Activated CD8-positive, alpha-beta memory T cell treated with anti-CD3 and anti-CD28 coated beads, Interleukin-2, amount 10 ng/mL, durations not matched to agents 7 days and 5 days (primary cell): ENCODE results near the gene EIPR1. TPM values are rescaled to one million over a fixed set of nuclear protein-coding genes. Genes with fewer than 3 reads are reported as not detected.
A peak's percentile ranks its signal among the peaks of the same experiment; 100 is the strongest.

Source experiments
- ATAC-seq: fragments of 150-1000 bp; cut with Tn5 transposase; one replicate; pipeline ENCODE4 v1.10.0; 2021; ENCODE audit warnings: moderate library complexity
- CTCF ChIA-PET: fragments of 350-600 bp; sonication (Branson Sonifier 250); formaldehyde crosslinking; loops from one replicate; lab custom pipeline; 2021; ENCODE audit warnings: antibody characterized with exemption; lab: Charles Lee
- DNase-seq: peaks from one replicate; pipeline ENCODE4 v3.0.0-alpha.2; 2020
- H3K27ac Mint-ChIP-seq: one replicate; pipeline ENCODE4 v1.8.0; 2021; ENCODE audit warnings: mild to moderate bottlenecking, mixed read lengths
- H3K27me3 Mint-ChIP-seq: one replicate; pipeline ENCODE4 v1.8.0; 2021; ENCODE audit warnings: mixed read lengths
- H3K36me3 Mint-ChIP-seq: one replicate; pipeline ENCODE4 v1.8.0; 2021; ENCODE audit warnings: mild to moderate bottlenecking, mixed read lengths
- H3K4me1 Mint-ChIP-seq: one replicate; pipeline ENCODE4 v1.8.0; 2021; ENCODE audit warnings: mixed read lengths
- H3K4me3 Mint-ChIP-seq: one replicate; pipeline ENCODE4 v1.8.0; 2021; ENCODE audit warnings: mild to moderate bottlenecking, moderate library complexity, mixed read lengths
- H3K9me3 Mint-ChIP-seq: one replicate; pipeline ENCODE4 v1.8.0; 2022; ENCODE audit warnings: low read depth, mixed read lengths
- total RNA-seq, 2 experiments: library from RNA; stranded (reverse); gene quantifications; one replicate each; pipeline ENCODE4 v1.2.3, GENCODE V29; 2021

EIPR1 gene
- total RNA-seq, 2 experiments from 2014 or later: 40.7 to 44.7 TPM

- CTCF ChIA-PET: no interaction called here
- H3K4me1 Mint-ChIP-seq: peaks cover 2% of the 10 kb centered on the region
- no peak overlapping the region for H3K27ac Mint-ChIP-seq
- H3K9me3 Mint-ChIP-seq: no peaks in the 10 kb centered on the region
- H3K36me3 Mint-ChIP-seq: peaks cover 3% of the 10 kb centered on the region
- DNase-seq: no peak
- H3K27me3 Mint-ChIP-seq: no peaks in the 10 kb centered on the region
- no peak overlapping the region for H3K4me3 Mint-ChIP-seq
- no peak for ATAC-seq
Measured at GRCh38 chr2:3263487-3263886, 114.1 kb downstream of the EIPR1 start.

- Mint-ChIP-seq H3K27ac (no peak overlapping the region), H3K36me3 (peaks cover 3% of the 10 kb centered on the region), H3K9me3 (no peaks in the 10 kb centered on the region), H3K4me1 (peaks cover 2% of the 10 kb centered on the region), H3K27me3 (no peaks in the 10 kb centered on the region), H3K4me3 (no peak overlapping the region)
- no peak for ATAC-seq
- DNase-seq: no peak
- CTCF ChIA-PET: interaction anchor here (1.2 kb wide), 1 partner anchor 10 kb away, joined by 4 read pairs; no protein-coding TSS in a partner anchor
Measured at GRCh38 chr2:3262437-3263388, 114.9 kb downstream of the EIPR1 start.

- H3K9me3 Mint-ChIP-seq: no peaks in the 10 kb centered on the region
- H3K4me3 Mint-ChIP-seq: no peak overlapping the region
- peaks cover 6% of the 10 kb centered on the region for H3K36me3 Mint-ChIP-seq
- no peak overlapping the region for H3K27ac Mint-ChIP-seq
- DNase-seq (no peak), ATAC-seq (no peak)
- CTCF ChIA-PET: no interaction called here
- no peaks in the 10 kb centered on the region for H3K27me3 Mint-ChIP-seq
- H3K4me1 Mint-ChIP-seq: peaks cover 2% of the 10 kb centered on the region
Measured at GRCh38 chr2:3261511-3261910, 116.1 kb downstream of the EIPR1 start.

- ATAC-seq: no peak
- no peak for DNase-seq
- H3K9me3 Mint-ChIP-seq: no peaks in the 10 kb centered on the region
- peaks cover 2% of the 10 kb centered on the region for H3K4me1 Mint-ChIP-seq
- no peaks in the 10 kb centered on the region for H3K27me3 Mint-ChIP-seq
- CTCF ChIA-PET: no interaction called here
- peaks cover 6% of the 10 kb centered on the region for H3K36me3 Mint-ChIP-seq
- H3K27ac Mint-ChIP-seq: no peak overlapping the region
- no peak overlapping the region for H3K4me3 Mint-ChIP-seq
Measured at GRCh38 chr2:3260959-3261358, 116.7 kb downstream of the EIPR1 start.

- ATAC-seq: no peak
- no peaks in the 10 kb centered on the region for H3K9me3 Mint-ChIP-seq
- peaks cover 19% of the 10 kb centered on the region for H3K36me3 Mint-ChIP-seq
- H3K4me3 Mint-ChIP-seq: no peak overlapping the region
- CTCF ChIA-PET: no interaction called here
- no peak for DNase-seq
- H3K4me1 Mint-ChIP-seq: no peaks in the 10 kb centered on the region
- H3K27me3 Mint-ChIP-seq: no peaks in the 10 kb centered on the region
- H3K27ac Mint-ChIP-seq: no peak overlapping the region
Measured at GRCh38 chr2:3257826-3258225, 119.8 kb downstream of the EIPR1 start.

GRCh38 chr2:3257166-3257565 is 120.5 kb downstream of the EIPR1 start:
- DNase-seq (no peak), ATAC-seq (no peak)
- no peak overlapping the region for H3K4me3 Mint-ChIP-seq
- no peaks in the 10 kb centered on the region for H3K27me3 Mint-ChIP-seq
- H3K36me3 Mint-ChIP-seq: peaks cover 21% of the 10 kb centered on the region
- no peak overlapping the region for H3K27ac Mint-ChIP-seq
- no peaks in the 10 kb centered on the region for H3K4me1 Mint-ChIP-seq
- CTCF ChIA-PET: no interaction called here
- H3K9me3 Mint-ChIP-seq: no peaks in the 10 kb centered on the region

GRCh38 chr2:3256605-3257004 is 121.0 kb downstream of the EIPR1 start:
- Mint-ChIP-seq H3K36me3 (peaks cover 26% of the 10 kb centered on the region), H3K27ac (no peak overlapping the region), H3K27me3 (no peaks in the 10 kb centered on the region), H3K9me3 (no peaks in the 10 kb centered on the region), H3K4me3 (no peak overlapping the region), H3K4me1 (no peaks in the 10 kb centered on the region)
- ATAC-seq (no peak), DNase-seq (peak; percentile 12)
- CTCF ChIA-PET: no interaction called here

GRCh38 chr2:3256157-3256556 is 121.5 kb downstream of the EIPR1 start:
- Mint-ChIP-seq H3K4me3 (no peak overlapping the region), H3K4me1 (no peaks in the 10 kb centered on the region), H3K27ac (no peak overlapping the region), H3K36me3 (peaks cover 30% of the 10 kb centered on the region), H3K9me3 (no peaks in the 10 kb centered on the region), H3K27me3 (no peaks in the 10 kb centered on the region)
- CTCF ChIA-PET: no interaction called here
- no peak for ATAC-seq
- DNase-seq: peak; percentile 18

GRCh38 chr2:3254442-3254941 is 123.1 kb downstream of the EIPR1 start:
- no peaks in the 10 kb centered on the region for H3K9me3 Mint-ChIP-seq
- no peak overlapping the region for H3K27ac Mint-ChIP-seq
- DNase-seq (no peak), ATAC-seq (no peak)
- no peaks in the 10 kb centered on the region for H3K27me3 Mint-ChIP-seq
- CTCF ChIA-PET: no interaction called here
- H3K36me3 Mint-ChIP-seq: peaks cover 39% of the 10 kb centered on the region
- no peak overlapping the region for H3K4me3 Mint-ChIP-seq
- H3K4me1 Mint-ChIP-seq: no peaks in the 10 kb centered on the region

GRCh38 chr2:3253913-3254441 is 123.6 kb downstream of the EIPR1 start:
- H3K4me1 Mint-ChIP-seq: no peaks in the 10 kb centered on the region
- no peak for ATAC-seq
- H3K27ac Mint-ChIP-seq: no peak overlapping the region
- CTCF ChIA-PET: interaction anchor here (1.4 kb wide), 1 partner anchor 9 kb away, joined by 4 read pairs; no protein-coding TSS in a partner anchor
- peaks cover 44% of the 10 kb centered on the region for H3K36me3 Mint-ChIP-seq
- H3K27me3 Mint-ChIP-seq: no peaks in the 10 kb centered on the region
- H3K4me3 Mint-ChIP-seq: no peak overlapping the region
- peaks cover 5% of the 10 kb centered on the region for H3K9me3 Mint-ChIP-seq
- DNase-seq: no peak

- DNase-seq (no peak), ATAC-seq (no peak)
- H3K36me3 Mint-ChIP-seq: peaks cover 60% of the 10 kb centered on the region
- peaks cover 2% of the 10 kb centered on the region for H3K4me1 Mint-ChIP-seq
- peaks cover 8% of the 10 kb centered on the region for H3K9me3 Mint-ChIP-seq
- H3K4me3 Mint-ChIP-seq: no peak overlapping the region
- CTCF ChIA-PET: no interaction called here
- no peak overlapping the region for H3K27ac Mint-ChIP-seq
- no peaks in the 10 kb centered on the region for H3K27me3 Mint-ChIP-seq
Measured at GRCh38 chr2:3251946-3252345, 125.7 kb downstream of the EIPR1 start.

GRCh38 chr2:3249476-3249962 is 128.1 kb downstream of the EIPR1 start:
- H3K27ac Mint-ChIP-seq: no peak overlapping the region

GRCh38 chr2:3248754-3249475 is 128.7 kb downstream of the EIPR1 start:
- ATAC-seq (no peak), DNase-seq (no peak)
- peaks cover 4% of the 10 kb centered on the region for H3K4me1 Mint-ChIP-seq
- H3K27ac Mint-ChIP-seq: no peak overlapping the region
- H3K36me3 Mint-ChIP-seq: peaks cover 51% of the 10 kb centered on the region
- H3K9me3 Mint-ChIP-seq: peaks cover 8% of the 10 kb centered on the region
- CTCF ChIA-PET: no interaction called here
- no peaks in the 10 kb centered on the region for H3K27me3 Mint-ChIP-seq
- no peak overlapping the region for H3K4me3 Mint-ChIP-seq

More at GRCh38 chr2:3249476-3249962, 128.1 kb downstream of the EIPR1 start:
- peaks cover 2% of the 10 kb centered on the region for H3K4me1 Mint-ChIP-seq
- ATAC-seq (no peak), DNase-seq (no peak)
- CTCF ChIA-PET: no interaction called here
- H3K36me3 Mint-ChIP-seq: peaks cover 57% of the 10 kb centered on the region
- no peaks in the 10 kb centered on the region for H3K27me3 Mint-ChIP-seq
- peaks cover 8% of the 10 kb centered on the region for H3K9me3 Mint-ChIP-seq
- H3K4me3 Mint-ChIP-seq: no peak overlapping the region
